Fibroblast of lung (primary cell): Measurements from ENCODE around the gene BARHL2.

Source experiments
- CTCF ChIP-seq, 2 donors: IDR thresholded peaks in 1 of 2; conservative IDR thresholded peaks in 1 of 2; 1 replicate in 1 of 2; 2 replicates in 1 of 2; pipeline ENCODE4 v1.5.1; 2011 to 2012; ENCODE audit warnings: low read length in 2 of 2, control low read depth in 1 of 2, inconsistent platforms in 1 of 2, low read depth in 1 of 2, mild to moderate bottlenecking in 1 of 2
- EZH2 ChIP-seq: IDR thresholded peaks from 2 replicates; pipeline ENCODE4 v1.5.1; 2012; ENCODE audit warnings: low read length, control low read depth, mild to moderate bottlenecking; ENCODE audit errors: missing control alignments

GRCh38 chr1:90727917-90728501 is 10.9 kb upstream of the BARHL2 start:
- TF ChIP-seq CTCF (conservative IDR thresholded peaks at IDR 0.05 in 1 of 2, IDR thresholded peaks at IDR 0.05 in 1 of 2; ENCODE audit: low read depth in 1 of 2, low read length in 2 of 2) (no peak), EZH2 (no peak)
